Midbrain (tissue), 1 donor: ENCODE results near the gene ATP7A.
"Not testable (repeated sequence)": the region's sequence is repeated elsewhere in the genome, so short reads cannot be mapped to it uniquely, and the experiment has no call there.

ENCODE experiments used
- DNase-seq: peaks from one replicate; lab custom pipeline; 2025; lab: John Stamatoyannopoulos, UW

The ATP7A gene

DNA sequence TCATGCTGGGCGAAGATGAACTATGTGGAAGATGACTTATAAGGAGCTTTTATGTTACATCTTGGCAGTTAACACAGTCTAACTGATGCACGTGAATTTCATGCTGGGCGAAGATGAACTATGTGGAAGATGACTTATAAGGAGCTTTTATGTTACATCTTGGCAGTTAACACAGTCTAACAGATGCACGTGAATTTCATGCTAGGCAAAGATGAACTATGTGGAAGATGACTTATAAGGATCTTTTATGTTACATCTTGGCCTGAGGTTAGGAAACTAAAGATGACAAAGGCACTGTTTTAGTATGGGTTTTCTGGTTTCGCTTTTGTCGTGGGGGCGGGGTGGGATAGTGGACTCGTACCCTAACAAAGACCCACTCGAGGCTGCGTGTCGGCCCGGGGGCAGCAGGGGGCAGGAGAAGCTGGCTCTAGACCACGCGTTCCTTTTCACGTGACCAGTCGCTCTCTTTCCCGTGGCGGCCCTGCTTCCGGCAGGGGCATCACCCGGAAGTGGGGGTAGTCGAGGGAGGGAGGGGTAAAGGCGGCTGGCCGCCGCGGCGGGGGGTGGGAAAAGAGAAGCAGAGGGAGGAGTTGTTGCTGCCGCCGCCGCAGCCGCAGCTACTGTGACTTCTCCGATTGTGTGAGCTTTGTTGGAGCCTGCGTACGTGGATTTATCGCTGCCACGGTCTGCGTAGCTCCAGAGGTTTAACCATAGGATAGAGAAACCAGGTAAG, at the start of gene ATP7A:
Gene ATP7A (plus strand): TSS at position 586 of the 733 bp plus-strand sequence. CDS start 60,949 bp downstream, outside the sequence.
- peak; percentile 82 for DNase-seq

DNA sequence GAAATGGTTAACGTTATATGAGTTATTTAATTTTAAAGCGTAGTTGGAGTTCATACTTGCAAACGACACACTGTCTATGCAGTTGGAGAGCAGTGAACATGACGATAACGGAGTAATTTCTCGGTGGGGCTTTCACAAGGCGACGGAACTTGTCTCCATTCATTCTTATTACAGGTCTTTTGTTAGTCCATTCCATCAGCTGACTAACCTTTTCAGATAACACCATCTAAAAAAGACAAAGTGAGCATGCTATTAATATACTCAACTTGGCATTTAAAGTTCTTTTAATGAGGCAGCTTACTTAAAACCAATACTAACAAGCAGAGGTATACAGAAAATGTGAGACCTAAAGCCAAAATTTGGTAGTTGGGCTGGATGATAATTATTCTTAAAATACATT, 35.1 kb upstream of the ATP7A start:
- DNase-seq = no peak

DNA sequence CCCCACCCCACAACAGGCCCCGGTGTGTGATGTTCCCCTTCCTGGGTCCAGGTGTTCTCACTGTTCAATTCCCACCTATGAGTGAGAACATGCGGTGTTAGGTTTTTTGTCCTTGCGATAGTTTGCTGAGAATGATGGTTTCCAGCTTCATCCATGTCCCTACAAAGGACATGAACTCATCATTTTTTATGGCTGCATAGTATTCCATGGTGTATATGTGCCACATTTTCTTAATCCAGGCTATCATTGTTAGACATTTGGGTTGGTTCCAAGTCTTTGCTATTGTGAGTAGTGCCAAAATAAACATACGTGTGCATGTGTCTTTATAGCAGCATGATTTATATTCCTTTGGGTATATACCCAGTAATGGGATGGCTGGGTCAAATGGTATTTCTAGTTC, 29.1 kb upstream of the ATP7A start:
- not testable (repeated sequence) for DNase-seq

DNA sequence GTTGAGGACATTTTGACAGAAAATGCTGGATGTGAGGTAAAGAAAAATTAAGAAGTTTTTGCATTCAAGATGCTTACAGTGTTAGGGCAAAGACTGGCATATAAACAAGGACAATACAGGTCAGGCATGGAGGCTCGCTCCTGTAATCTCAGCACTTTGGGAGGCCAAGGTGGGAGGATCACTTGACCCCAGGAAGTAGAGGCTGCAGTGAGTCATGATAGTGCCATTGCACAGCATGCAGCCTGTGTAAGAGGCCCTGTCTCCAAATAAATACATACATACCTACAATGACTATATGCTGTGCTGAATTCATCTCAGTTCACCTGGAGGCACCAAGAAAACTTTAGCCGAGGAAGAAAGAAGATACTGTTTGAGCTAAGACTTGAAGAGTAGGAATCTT, 17.6 kb upstream of the ATP7A start:
- no peak for DNase-seq

DNA sequence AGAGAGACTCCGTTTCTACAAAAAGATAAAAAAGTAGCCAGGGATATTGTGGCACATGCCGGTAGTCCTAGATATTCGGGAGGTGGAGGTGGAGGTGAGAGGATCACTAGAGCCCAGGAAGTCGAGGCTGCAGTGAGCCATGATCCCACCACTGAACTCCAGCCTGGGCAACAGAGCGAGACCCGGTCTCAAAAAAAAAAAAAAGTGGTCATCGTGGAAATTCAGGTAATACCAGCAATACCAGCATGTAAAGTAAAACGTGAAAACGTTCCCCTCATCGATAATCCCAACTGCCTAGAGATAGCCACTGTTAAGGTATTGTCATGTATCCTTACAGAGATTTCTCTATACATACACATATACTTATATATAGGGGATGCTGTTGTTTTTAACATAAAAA, 16.8 kb upstream of the ATP7A start:
- no peak for DNase-seq

DNA sequence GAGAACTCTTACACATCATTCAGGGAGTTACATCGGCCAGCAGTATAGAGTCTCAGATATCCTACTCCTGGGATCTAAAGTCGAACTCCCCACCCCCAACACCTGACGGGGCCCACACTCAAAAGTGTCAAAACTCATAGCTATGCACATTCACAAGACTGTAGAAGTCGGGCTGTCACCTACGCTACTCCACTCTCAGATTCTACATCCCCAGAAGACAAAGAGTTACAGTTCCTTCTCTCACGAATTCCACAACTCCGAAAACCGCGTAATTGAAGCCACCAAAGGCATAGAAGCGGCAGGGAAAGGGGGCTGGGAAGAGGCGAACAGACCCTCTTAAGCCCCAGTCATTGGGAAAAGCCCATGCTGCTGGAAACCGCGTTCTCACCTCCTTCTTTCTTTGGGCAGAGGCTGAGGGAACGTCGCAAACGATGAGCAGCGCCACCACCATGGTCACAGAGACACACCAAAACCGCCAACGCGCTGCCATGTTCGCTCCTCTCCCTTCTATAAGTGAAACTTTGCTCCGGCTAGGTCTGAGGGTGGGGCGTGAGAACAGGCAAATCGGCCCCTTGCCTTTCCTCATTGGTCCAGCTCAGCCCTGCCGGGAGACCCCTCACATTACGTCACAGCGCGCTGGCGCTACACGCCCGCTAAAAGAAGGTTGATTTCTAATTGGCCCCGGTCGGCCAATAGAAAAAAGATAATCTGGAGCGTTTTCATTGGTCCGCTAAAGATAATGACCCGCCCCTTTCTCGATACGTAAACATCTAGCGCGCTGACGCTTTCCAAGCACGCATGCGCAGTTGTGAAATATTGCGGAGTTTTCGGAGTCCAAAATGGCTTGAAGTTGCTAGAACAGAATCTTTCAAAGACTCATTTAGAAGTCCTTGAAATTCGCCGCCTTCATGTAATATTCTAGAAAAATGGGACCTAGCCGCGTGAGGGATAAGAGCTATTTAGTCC, 15.3 kb upstream of the ATP7A start, which contains the start of gene MAGT1:
Gene MAGT1 (minus strand): TSS at position 515 of the 966 bp plus-strand sequence. CDS start 25 bp downstream, at position 490.
- DNase-seq = peak; percentile 95

DNA sequence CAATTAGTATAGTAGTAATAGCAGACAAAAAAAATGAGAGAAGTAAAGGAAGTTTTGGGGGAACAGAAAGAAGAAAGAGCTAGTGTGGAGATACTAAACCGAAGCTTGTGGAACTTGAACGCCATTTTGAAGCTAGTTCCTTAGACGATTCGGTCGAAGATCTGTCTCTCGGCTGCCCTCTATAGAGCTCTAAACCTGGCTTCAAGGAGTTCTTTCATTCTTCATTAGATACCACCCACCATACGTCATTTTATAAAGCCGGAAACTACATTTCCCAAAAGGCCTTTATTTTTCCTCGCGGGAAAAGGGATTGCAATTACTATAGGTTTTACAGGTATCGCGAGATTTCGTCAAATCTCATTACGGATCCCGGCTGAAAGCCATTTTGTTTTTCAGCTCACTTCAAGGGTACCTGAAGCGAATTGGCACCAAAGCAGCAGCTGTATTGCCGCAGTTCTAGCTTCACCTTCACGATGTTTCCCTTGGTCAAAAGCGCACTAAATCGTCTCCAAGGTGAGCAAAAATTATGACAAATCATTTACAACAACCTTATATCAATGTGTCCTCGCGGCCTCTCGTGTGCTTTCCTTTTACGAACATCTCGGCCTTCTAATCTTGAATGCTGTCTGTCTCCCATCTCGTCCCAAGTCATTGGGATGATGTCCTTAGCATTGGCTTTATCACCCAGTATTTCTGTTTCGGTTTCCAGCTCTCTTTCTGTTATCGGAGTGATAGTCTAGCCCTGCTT, 11.2 kb upstream of the ATP7A start, which contains the start of gene COX7B:
Gene COX7B (plus strand): TSS at position 388 of the 748 bp plus-strand sequence. CDS start 86 bp downstream, at position 474.
- peak; percentile 94 for DNase-seq

DNA sequence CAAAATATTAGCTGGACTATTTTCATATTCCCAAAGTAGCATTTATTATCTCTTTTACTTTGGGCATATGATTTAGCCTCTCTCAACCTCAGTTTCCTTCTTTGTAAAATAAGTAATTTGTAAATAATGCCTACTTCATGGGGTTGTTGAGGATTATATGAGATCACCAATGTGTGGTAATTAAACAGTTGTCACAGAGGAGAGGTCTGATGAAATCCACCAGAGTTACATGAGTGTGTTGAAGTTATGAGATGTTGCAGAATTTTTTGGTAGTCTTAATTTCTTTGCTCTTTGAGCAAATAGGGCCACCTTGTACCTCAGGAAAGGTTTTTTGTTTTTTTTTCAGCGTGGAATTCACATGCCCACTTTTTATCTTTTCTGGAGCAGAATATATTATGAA, 9.8 kb upstream of the ATP7A start:
- DNase-seq = no peak

DNA sequence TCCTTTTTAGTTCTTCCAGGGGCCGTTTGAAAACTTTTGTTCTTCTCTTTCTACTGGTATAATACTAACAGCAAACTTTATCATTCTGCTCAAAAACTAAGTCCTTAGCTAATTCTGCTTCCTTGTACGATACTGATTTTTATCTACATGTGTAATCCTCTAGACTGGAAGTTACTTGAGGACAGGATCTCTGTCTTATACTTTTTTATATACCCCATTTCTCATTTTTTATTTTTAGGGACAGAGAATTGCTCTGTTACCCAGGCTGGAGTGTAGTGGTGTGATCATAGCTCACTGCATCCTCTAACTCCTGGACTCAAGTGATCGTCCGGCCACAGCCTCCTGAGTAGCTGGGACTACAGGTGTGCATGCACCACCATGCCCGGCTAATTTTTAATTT, 9.0 kb upstream of the ATP7A start:
- DNase-seq = no peak

DNA sequence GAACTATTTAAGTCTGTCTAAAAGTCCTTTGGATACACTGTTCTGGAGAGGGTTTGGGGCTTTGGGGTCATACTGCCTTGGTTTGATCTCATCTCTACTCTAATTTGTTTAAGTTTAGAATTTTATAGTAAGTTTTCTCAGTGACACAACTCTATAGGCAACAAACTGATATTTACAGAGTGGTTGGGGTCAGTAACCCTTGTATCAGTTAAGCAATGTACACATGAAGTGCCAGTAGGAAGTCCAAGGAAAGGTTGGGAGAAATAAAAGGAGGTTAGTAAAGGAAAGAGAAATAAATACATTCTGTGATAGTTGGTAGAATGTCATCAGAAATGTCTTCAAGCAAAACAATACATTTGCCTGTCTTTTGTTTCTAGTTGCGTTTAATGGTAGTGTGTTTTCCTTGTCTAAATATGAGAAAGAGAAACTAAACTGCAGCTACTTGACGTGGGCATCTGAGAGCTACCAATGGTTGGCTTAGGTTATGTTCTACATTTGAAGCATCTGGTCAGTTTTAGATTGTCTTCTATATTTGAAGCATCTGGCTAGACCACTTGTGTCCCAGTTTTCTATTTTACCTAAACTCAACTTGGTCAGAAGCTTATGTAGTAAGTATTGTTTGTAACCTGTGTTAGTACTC, 6.9 kb downstream of the ATP7A start:
- no peak for DNase-seq

DNA sequence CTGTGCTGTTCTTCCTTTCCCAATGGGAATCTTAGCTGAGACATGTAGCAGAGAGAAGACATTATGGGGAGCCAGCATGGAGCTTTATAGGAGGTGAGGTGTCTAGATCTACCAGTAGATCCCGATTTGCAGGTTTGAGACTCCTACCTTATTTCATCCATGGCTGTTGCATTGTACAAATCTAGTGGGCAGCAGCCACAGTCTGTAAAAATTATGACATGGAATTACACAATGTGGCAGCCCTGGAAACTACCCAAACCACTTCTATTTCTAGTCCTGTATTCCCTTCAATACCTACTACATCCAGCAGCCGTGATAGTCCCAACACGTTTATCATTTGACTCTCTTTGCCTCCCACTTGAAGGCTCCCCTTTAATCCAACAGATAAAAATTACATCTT, 8.1 kb downstream of the ATP7A start:
- no peak for DNase-seq

DNA sequence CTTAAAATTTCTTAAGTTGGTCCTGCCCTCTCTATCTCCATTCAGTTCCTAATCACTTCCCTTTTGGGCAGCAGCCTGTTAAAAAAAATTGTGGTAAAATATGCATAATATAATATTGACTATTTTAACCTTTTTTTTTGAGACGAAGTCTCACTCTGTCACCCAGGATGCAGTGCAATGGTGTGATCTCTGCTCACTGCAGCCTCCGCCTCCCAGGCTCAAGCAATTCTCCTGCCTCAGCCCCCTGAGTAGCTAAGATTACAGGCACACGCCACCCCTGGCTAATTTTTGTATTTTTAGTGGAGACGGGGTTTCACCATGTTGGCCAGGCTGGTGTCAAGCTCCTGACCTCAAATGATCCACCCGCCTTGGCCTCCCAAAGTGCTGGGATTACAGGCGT, 8.9 kb downstream of the ATP7A start:
- not testable (repeated sequence) for DNase-seq

DNA sequence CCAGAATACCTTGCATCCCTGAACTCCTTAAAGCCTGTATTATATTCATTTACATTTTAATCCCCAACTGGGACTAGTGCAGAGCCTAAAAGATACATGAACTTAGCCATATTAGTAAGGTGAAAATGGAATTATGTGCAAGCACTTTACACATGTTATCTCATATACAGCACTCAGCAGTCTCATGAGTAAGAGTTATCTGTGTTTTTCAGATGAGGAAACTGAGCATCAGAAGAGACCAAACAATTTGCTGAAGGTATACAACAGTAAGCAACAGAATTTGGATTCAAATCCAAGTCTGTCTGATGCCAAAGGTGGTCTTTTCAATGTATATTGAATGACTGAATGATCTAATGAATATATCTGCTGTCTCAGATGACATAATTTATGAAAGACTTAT, 12.3 kb downstream of the ATP7A start:
- DNase-seq = no peak

DNA sequence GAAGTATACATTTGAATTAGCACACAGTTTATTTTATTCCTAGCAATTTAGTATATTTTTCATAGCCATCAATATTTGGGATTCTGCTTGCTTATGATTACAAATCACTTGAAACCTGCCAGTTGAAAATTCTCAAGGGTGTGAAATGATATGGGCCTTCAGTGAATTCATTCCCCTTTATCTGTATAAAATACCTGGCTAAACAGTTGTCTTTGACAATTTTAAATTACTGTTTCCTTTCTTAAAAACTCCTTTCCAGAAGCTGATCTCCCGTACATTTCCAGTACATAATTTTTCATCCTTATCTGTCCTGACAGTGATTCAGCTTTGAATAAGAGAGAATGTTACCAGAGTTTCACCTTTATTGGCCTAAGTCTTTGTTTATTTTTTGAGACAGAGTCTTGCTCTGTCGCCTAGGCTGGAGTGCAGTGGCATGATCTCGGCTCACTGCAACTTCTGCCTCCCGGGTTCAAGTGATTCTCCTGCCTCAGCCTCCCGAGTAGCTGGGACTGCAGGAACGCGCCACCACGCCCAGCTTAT, 13.9 kb downstream of the ATP7A start:
- no peak for DNase-seq

DNA sequence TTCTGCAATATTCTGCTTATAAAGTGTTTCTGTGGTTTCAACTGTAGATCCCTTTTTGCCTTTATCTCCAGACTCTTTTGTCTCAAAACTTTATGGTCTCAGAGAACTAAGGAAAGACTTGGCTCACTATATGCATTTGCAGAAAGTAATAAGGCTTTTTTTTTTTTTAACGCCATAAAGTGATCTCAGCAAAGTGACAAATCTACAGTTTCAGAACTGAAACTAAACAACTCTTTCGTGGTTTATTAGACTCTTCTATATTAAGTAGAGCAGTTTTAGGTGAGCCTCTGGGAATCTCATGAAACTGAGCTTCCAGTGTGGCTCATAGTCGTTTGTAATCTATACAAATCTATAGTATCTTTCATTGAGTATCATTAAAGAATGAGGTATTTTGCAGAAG, 15.3 kb downstream of the ATP7A start:
- no peak for DNase-seq

DNA sequence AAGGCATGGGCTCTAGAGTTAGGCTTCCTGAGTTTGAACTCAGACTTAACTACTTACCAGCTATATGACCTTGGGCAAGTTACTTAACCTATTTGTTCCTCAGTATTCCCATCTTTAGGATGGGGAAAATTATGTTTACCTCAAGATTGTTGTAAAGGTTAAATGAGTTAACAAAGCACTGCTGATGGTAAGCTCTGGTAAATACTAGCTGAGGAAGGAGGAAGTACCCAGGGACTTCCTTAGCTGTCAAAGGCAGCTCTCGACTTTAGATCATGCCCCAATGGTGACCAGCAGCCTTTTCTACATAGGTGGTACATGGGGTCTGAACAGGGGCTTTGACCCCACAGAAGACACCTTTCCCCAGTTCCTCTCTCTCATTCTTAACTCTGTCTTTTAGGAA, 20.1 kb downstream of the ATP7A start:
- DNase-seq = no peak

DNA sequence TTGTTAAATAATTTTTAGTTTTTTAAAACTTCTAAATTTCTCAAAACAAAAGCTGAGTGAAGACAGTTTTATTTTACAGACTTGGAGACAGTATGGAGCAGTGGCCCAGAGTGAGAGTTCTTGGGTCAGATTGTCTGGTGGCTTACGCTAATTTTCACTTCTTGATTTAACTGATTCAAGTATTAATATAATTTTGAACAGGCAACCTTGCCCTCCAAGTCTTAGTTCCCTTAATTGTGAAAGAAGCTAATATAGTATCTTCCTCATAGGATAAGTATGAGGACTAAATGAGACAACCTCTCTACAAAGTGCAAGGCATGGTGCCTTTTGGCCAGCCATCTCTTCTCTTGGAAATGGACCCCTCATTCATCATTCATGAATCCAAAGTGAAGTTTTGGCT, 25.4 kb downstream of the ATP7A start:
- no peak for DNase-seq

DNA sequence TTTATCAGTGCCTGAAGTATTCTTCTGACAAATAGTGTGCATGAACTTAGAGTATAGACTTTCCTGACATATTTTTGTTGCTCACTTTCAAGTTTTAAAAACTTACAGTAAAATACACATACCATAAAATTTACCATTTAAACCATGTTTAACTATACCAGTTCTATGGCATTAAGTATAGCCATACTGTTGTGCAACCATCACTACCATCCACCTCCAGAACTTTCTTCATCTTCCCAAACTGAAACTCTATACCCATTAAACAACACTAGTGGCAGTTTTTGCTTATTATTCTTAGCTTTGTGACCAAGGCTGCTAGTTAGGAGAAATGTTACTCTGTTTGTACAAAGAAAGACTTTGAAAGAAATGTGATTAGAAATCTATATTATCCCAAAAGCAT, 25.8 kb downstream of the ATP7A start:
- no peak for DNase-seq

DNA sequence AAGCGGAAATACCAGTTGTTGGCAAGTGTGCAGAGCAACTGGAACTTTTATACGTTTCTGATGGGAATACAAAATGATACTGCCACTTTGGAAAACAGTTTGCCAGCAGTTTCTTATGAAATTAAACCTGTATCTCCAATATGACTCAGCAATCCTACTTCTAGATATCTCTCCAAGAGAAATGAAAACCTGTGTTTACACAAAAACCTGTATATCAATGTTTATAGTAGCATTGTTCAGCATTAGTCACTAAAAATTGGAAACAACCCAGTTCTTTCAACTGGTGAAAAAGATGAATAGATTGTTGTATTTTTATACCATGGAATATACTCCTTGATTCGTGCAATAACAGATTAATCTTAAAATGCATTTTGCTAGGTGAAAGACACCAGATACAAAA, 26.8 kb downstream of the ATP7A start:
- no peak for DNase-seq

DNA sequence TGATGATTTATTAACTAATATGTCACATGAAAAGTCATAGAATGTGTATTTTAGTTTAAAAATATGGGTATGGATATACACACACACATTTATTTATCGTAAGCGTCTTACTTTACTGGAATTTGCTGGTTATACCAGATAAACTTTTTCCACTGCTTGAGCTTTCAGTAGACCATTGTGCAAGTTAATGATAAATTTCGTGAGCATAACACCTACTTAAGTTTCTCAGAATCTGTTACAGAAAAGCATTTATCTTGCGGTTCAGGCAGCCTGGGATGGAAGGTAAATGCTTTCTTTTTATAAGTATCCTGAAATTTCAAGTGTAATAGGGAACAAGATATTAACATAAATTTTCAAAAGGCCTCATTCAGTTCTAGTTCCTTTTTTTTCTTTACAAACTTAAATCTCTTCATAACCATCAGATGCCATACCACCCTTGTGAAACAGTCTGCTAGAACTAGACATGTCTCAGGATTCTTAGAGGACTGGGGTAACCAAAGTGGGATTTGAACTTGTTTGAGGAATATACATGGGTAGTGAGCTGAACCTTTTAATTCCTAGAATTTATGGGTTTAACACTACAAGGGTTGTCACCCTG, 27.7 kb downstream of the ATP7A start:
- no peak for DNase-seq

DNA sequence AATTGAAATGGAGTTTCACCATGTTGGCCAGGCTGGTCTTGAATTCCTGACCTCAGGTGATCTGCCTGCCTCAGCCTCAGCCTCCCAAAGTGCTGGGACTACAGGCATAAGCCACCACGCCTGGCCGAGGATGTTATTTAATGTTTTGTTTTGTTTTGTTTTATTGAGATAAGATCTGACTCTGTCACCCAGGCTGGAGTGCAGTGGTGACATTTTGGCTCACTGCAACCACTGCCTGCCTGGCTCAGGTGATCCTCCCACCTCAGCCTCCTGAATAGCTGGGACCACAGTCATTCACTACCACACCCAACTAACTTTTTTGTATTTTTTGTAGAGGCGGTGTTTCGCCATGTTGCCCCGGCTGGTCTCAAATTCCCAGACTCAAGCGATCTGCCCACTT, 34.5 kb downstream of the ATP7A start:
- DNase-seq = not testable (repeated sequence)
